HepG2 (cell line): ENCODE measurements around the gene CPPED1. TPM values are rescaled to one million over a fixed set of nuclear protein-coding genes. Genes with fewer than 3 reads are reported as not detected.

Experiments used
- ATAC-seq: fragments of 200-7000 bp; cut with Tn5 transposase; 3 replicates; pipeline ENCODE4 v1.9.1; 2020; ENCODE audit warnings: mild to moderate bottlenecking, moderate library complexity
- BruUV-seq: library from RNA; stranded (reverse); fragments of 400-500 nt; replicated peaks from 2 replicates; lab custom pipeline; 2021; lab: Mats Ljungman, UMichigan
- CTCF ChIA-PET: fragments of 300-600 bp; formaldehyde crosslinking; extraction: SDS; loops from one replicate; lab custom pipeline; 2021; ENCODE audit warnings: low total read pairs, inconsistent platforms, low intra/inter-chr PET ratio; lab: Yijun Ruan, JAX
- POLR2A ChIA-PET: fragments of 350-600 bp; sonication (Branson Sonifier 250); formaldehyde crosslinking; loops from one replicate; lab custom pipeline; 2020; ENCODE audit warnings: antibody characterized with exemption, inconsistent platforms; lab: Yijun Ruan, JAX
- DNase-seq: peaks from one replicate; pipeline ENCODE4 v3.0.0-alpha.2; 2015; ENCODE audit warnings: low spot score
- FAIRE-seq: peaks from 3 replicates; lab custom pipeline; 2011; peaks lifted over from hg19 to GRCh38; lab: Jason Lieb, UNC
- H2AFZ ChIP-seq: one replicate; pipeline ENCODE4 v1.6.1; 2011; ENCODE audit warnings: low read length, inconsistent platforms
- H3K27ac ChIP-seq: fragments of 300-600 bp; 3 replicates; pipeline ENCODE4 v1.8.0; 2011; ENCODE audit warnings: mixed run types, mild to moderate bottlenecking, mixed read lengths, low read length, inconsistent platforms; ENCODE audit not compliant: insufficient read depth; ENCODE audit errors: extremely low read length
- H3K27me3 ChIP-seq, 2 experiments: fragments of 200-600 bp in 1 of 2; 2 replicates in 1 of 2; 3 replicates in 1 of 2; pipeline versions ENCODE4 v1.6.0 to v1.8.0; 2011; ENCODE audit warnings: low read length in 2 of 2, mild to moderate bottlenecking in 2 of 2, moderate library complexity in 2 of 2, inconsistent platforms in 1 of 2; ENCODE audit not compliant: insufficient read depth in 2 of 2, control insufficient read depth in 1 of 2
- H3K36me3 ChIP-seq, 2 experiments: fragments of 200-600 bp in 1 of 2; replicated peaks in 1 of 2; 2 replicates in 1 of 2; 3 replicates in 1 of 2; pipeline versions ENCODE4 v1.5.1 to v1.8.0; 2011; ENCODE audit warnings: low read length in 2 of 2, inconsistent platforms in 1 of 2; ENCODE audit not compliant: insufficient read depth in 2 of 2, control insufficient read depth in 1 of 2
- H3K4me1 ChIP-seq: 2 replicates; pipeline ENCODE4 v1.5.1; 2012; ENCODE audit warnings: low read length, inconsistent platforms; ENCODE audit not compliant: insufficient read depth
- H3K4me2 ChIP-seq: 2 replicates; pipeline ENCODE4 v1.6.0; 2011; ENCODE audit warnings: low read depth, low read length, inconsistent platforms
- H3K4me3 ChIP-seq, 3 experiments: fragments of 200-600 bp in 1 of 3; sonication (generic), shearing (Covaris generic) in 1 of 3; replicated peaks in 1 of 3; 2 replicates each; pipeline ENCODE4 v1.5.1; 2011 to 2016; ENCODE audit warnings: low read length in 3 of 3, inconsistent platforms in 2 of 3, low read depth in 2 of 3, mild to moderate bottlenecking in 2 of 3, control low read depth in 1 of 3, mixed read lengths in 1 of 3; ENCODE audit not compliant: insufficient read depth in 1 of 3
- H3K79me2 ChIP-seq: one replicate; pipeline ENCODE4 v1.6.1; 2011; ENCODE audit warnings: low read length, inconsistent platforms; ENCODE audit not compliant: insufficient read depth
- H3K9ac ChIP-seq: 2 replicates; pipeline ENCODE4 v1.6.0; 2011; ENCODE audit warnings: mild to moderate bottlenecking, low read depth, low read length, inconsistent platforms; ENCODE audit not compliant: insufficient read depth
- H3K9me3 ChIP-seq: 2 replicates; pipeline ENCODE4 v1.5.1; 2012; ENCODE audit warnings: mild to moderate bottlenecking, low read length
- H4K20me1 ChIP-seq: 2 replicates; pipeline ENCODE4 v1.6.0; 2011; ENCODE audit warnings: inconsistent platforms, mild to moderate bottlenecking, low read length, moderate library complexity; ENCODE audit not compliant: insufficient read depth
- CAMTA2 ChIP-seq: sonication (generic); formaldehyde crosslinking; IDR thresholded peaks from 2 replicates; pipeline ENCODE4 v1.4.0; 2020; ENCODE audit warnings: mild to moderate bottlenecking, missing genetic modification reagents, borderline replicate concordance
- HNRNPH1 ChIP-seq: fragments of 200-400 bp; formaldehyde crosslinking; optimal IDR thresholded peaks from 2 replicates; pipeline ENCODE3; 2017; ENCODE audit warnings: mild to moderate bottlenecking, low read depth, low read length
- MAFF ChIP-seq: IDR thresholded peaks from 2 replicates; pipeline ENCODE4 v1.6.1; 2011; ENCODE audit warnings: low read depth, low read length, improper control_type of control experiment
- MAFK ChIP-seq, 2 experiments: IDR thresholded peaks in 1 of 2; conservative IDR thresholded peaks in 1 of 2; 2 replicates each; pipeline ENCODE4 v1.6.1; 2011; ENCODE audit warnings: improper control_type of control experiment in 2 of 2, low read length in 2 of 2
- NR2F1 ChIP-seq, 2 experiments: fragments of 450-650 bp in 1 of 2; formaldehyde crosslinking in 1 of 2; IDR thresholded peaks; 2 replicates each; pipeline versions ENCODE4 v1.5.0 to v1.6.1; 2016 to 2020; ENCODE audit warnings: mild to moderate bottlenecking in 1 of 2, missing compliant biosample characterization in 1 of 2, missing genetic modification reagents in 1 of 2, moderate library complexity in 1 of 2
- SSRP1 ChIP-seq: IDR thresholded peaks from 2 replicates; pipeline ENCODE4 v1.6.1; 2016; ENCODE audit warnings: control low read depth
- ZNF546 ChIP-seq: sonication (generic); formaldehyde crosslinking; conservative IDR thresholded peaks from 2 replicates; pipeline ENCODE4 v1.8.1; 2023; ENCODE audit warnings: mild to moderate bottlenecking, missing genetic modification reagents
- WGBS: methylation state at CpG from one replicate; pipeline ENCODE4 v1.1.6; 2017; ENCODE audit warnings: low lambda C conversion rate; 5-methylcytosine and 5-hydroxymethylcytosine counted together
- in situ Hi-C: cut with HindIII; loops from 2 replicates; pipeline ENCODE4 v1.10.0; 2017; ENCODE audit warnings: low pct_unique_long_range_greater_than_20kb; ENCODE audit not compliant: extremely low pct_ligation_motif_present
- intact Hi-C: fragments of 100-400 bp; cut with micrococcal nuclease; formaldehyde crosslinking; loops from one replicate; pipeline ENCODE4 v1.10.0; 2022; ENCODE audit not compliant: unreplicated experiment
- polyA plus RNA-seq, 8 experiments: library from polyadenylated mRNA; depleted of rRNA in 3 of 8; stranded (reverse) in 7 of 8; unstranded in 1 of 8; fragments of >200 nt; fragmentation: Illumina TruSeq in 4 of 8; extraction: Trizol in 4 of 8; gene quantifications; 2 replicates each; pipeline versions ENCODE4 v1.2.1 to v1.2.3, GENCODE V29; 2011 to 2016; ENCODE audit warnings: low read depth in 4 of 8, missing spikeins in 1 of 8, mixed read lengths in 1 of 8; ENCODE audit not compliant: insufficient read depth in 1 of 8
- total RNA-seq, 5 experiments: library from RNA; depleted of rRNA; stranded (reverse); fragments of >200 nt; fragmentation: Illumina TruSeq; extraction: Trizol; gene quantifications; 2 replicates each; pipeline ENCODE4 v1.2.3, GENCODE V29; 2016; ENCODE audit warnings: low read depth in 1 of 5
- TF ChIP-seq, protein P1 (sequence below): sonication (generic); formaldehyde crosslinking; IDR thresholded peaks from 2 replicates; pipeline ENCODE4 v1.4.0; 2020; ENCODE audit warnings: missing genetic modification reagents
- TF ChIP-seq, protein P2 (sequence below): IDR thresholded peaks from 2 replicates; pipeline ENCODE4 v1.6.1; 2016; ENCODE audit warnings: control low read depth

CPPED1 gene
- total and polyA plus RNA-seq, 2 of the 13 experiments (the other 11 are each of a cell fraction or from before 2014, with no cell fraction given) = 66.6 to 71.3 TPM

DNA sequence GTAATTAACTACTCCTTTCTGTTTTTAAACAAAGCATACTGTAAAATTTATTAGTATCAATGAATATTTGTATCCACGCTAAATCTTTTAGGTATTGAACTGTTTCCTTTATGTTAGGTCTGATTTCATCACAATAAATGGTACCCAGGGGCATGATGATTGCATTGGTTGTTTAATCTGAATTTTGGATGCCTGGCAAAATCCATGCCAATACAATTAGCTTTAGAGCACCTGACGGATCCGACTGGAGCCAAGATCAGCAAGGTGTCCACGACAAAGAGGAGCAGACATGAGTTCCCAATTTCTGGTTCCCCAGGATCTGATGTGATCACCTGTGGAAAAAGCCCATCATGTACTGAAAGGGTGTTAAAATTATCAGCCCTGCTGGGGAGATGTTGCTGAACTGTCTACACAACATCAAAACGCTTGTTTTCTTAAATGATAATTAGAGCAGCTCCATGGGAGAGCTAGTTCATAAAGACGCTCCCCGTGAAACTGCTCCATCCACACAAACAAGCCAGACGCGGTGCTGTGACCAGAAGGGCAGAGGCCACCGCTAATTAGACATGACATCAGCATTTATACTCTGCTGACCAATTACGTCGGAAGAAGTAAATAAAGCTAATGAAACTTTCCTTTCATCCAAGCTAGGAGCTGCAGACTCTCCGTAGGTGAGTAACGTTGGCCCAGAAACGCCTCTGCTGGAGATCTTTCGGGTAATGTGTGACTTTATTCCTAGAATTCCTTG, 151.7 kb downstream of the CPPED1 start:
- peaks cover 2% of the 10 kb centered on the region for H3K4me1 ChIP-seq
- no peak overlapping the region for H3K4me3 ChIP-seq
- no peaks in the 10 kb centered on the region for H3K9me3 ChIP-seq
- BruUV-seq = no TSS peak
- H3K36me3 ChIP-seq = no peaks in the 10 kb centered on the region
- 68% methylated on average over 16 of the region's 16 CpGs for WGBS
- no peak for ATAC-seq
- no peak overlapping the region for H2AFZ ChIP-seq
- no peak overlapping the region for H3K9ac ChIP-seq
- intact Hi-C loops (no loop called here), in situ Hi-C loops (no loop called here)
- ChIA-PET CTCF (no interaction called here), POLR2A (interaction anchor here (0.6 to 2.0 kb wide), 4 partner anchors 8 to 69 kb away, joined by 3 to 5 read pairs (median 4); no protein-coding TSS in a partner anchor)
- H3K79me2 ChIP-seq = no peaks in the 10 kb centered on the region
- DNase-seq = no peak
- no peak for FAIRE-seq
- no peak overlapping the region for H3K27ac ChIP-seq
- TF ChIP-seq HNRNPH1 = no peak
- no peak for TF ChIP-seq SSRP1 (CRISPR knock-in tag)
- TF ChIP-seq MAFF = peak; percentile 71
- no peak for TF ChIP-seq CAMTA2 (CRISPR knock-in tag)
- TF ChIP-seq, protein P1, sequence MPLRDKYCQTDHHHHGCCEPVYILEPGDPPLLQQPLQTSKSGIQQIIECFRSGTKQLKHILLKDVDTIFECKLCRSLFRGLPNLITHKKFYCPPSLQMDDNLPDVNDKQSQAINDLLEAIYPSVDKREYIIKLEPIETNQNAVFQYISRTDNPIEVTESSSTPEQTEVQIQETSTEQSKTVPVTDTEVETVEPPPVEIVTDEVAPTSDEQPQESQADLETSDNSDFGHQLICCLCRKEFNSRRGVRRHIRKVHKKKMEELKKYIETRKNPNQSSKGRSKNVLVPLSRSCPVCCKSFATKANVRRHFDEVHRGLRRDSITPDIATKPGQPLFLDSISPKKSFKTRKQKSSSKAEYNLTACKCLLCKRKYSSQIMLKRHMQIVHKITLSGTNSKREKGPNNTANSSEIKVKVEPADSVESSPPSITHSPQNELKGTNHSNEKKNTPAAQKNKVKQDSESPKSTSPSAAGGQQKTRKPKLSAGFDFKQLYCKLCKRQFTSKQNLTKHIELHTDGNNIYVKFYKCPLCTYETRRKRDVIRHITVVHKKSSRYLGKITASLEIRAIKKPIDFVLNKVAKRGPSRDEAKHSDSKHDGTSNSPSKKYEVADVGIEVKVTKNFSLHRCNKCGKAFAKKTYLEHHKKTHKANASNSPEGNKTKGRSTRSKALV (CRISPR knock-in tag) = no peak
- TF ChIP-seq, protein P2, sequence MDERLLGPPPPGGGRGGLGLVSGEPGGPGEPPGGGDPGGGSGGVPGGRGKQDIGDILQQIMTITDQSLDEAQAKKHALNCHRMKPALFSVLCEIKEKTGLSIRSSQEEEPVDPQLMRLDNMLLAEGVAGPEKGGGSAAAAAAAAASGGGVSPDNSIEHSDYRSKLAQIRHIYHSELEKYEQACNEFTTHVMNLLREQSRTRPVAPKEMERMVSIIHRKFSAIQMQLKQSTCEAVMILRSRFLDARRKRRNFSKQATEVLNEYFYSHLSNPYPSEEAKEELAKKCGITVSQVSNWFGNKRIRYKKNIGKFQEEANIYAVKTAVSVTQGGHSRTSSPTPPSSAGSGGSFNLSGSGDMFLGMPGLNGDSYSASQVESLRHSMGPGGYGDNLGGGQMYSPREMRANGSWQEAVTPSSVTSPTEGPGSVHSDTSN (CRISPR knock-in tag) = no peak
- TF ChIP-seq NR2F1 (CRISPR knock-in tag; IDR thresholded peaks at IDR 0.05) = no peak
- peak; percentile 81 for TF ChIP-seq MAFK (conservative IDR thresholded peaks at IDR 0.05 in 1 of 2, IDR thresholded peaks at IDR 0.05 in 1 of 2; ENCODE audit: low read length in 2 of 2)
- no peak for TF ChIP-seq ZNF546
- H3K27me3 ChIP-seq = no peaks in the 10 kb centered on the region
- H4K20me1 ChIP-seq = no peaks in the 10 kb centered on the region
- H3K4me2 ChIP-seq = no peak overlapping the region
